Suprapubic skin (tissue), 4 donors: Measurements from ENCODE around the gene PTPRCAP.

Source experiments
- POLR2A ChIP-seq, 2 donors: fragments of 450-650 bp; IDR thresholded peaks; one replicate each; pipeline ENCODE4 v1.6.1; 2017; ENCODE audit warnings: antibody characterized with exemption in 2 of 2, mild to moderate bottlenecking in 2 of 2, moderate library complexity in 2 of 2
- POLR2AphosphoS5 ChIP-seq, 3 donors: sonication (generic); formaldehyde crosslinking; IDR thresholded peaks; one replicate each; pipeline ENCODE4 v1.6.1; 2017; ENCODE audit warnings: antibody characterized with exemption in 3 of 3
- TF ChIP-seq, protein P1 (sequence below), 2 donors: fragments of 200-600 bp in 1 of 2; fragments of 450-650 bp in 1 of 2; sonication (generic) in 1 of 2; IDR thresholded peaks; one replicate each; pipeline ENCODE4 v1.5.1; 2016 to 2019; ENCODE audit warnings: antibody characterized with exemption in 2 of 2, mild to moderate bottlenecking in 1 of 2, moderate library complexity in 1 of 2

DNA sequence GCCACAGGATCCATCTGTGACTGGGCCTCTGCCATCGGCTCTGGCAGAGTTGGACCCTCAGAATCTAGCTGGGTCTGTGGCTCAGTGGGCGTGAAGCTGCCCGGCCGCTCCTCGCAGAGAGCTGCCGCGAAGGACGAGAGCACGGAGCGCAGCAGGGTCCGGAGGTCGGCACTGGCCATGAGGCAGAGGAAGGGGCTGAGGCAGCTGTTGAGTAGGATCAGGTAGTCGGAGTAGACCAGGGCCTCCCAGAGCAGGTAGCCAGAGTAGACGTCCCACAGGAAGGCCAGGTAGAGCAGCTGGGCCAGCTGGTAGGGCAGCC lies 14.1 kb upstream of the PTPRCAP start:
- TF ChIP-seq, protein P1, sequence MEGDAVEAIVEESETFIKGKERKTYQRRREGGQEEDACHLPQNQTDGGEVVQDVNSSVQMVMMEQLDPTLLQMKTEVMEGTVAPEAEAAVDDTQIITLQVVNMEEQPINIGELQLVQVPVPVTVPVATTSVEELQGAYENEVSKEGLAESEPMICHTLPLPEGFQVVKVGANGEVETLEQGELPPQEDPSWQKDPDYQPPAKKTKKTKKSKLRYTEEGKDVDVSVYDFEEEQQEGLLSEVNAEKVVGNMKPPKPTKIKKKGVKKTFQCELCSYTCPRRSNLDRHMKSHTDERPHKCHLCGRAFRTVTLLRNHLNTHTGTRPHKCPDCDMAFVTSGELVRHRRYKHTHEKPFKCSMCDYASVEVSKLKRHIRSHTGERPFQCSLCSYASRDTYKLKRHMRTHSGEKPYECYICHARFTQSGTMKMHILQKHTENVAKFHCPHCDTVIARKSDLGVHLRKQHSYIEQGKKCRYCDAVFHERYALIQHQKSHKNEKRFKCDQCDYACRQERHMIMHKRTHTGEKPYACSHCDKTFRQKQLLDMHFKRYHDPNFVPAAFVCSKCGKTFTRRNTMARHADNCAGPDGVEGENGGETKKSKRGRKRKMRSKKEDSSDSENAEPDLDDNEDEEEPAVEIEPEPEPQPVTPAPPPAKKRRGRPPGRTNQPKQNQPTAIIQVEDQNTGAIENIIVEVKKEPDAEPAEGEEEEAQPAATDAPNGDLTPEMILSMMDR (IDR thresholded peaks at IDR 0.05): no peak
- TF ChIP-seq POLR2AphosphoS5 (IDR thresholded peaks at IDR 0.05) (no peak), POLR2A (IDR thresholded peaks at IDR 0.05) (no peak)
